Spleen (tissue), 11 donors: ENCODE results near the gene NME1. TPM values are rescaled to one million over a fixed set of nuclear protein-coding genes. Genes with fewer than 3 reads are reported as not detected.
A peak's percentile ranks its signal among the peaks of the same experiment; 100 is the strongest.
"Not testable (repeated sequence)": the region's sequence is repeated elsewhere in the genome, so short reads cannot be mapped to it uniquely, and the experiment has no call there.

ENCODE experiments used
- DNase-seq: peaks from one replicate; pipeline ENCODE4 v3.0.0-alpha.2; 2020
- H3K27ac ChIP-seq, 8 donors: fragments of 200-600 bp; sonication (generic) in 7 of 8; 1 replicate in 4 of 8; 2 replicates in 4 of 8; pipeline versions ENCODE4 v1.5.0 to v1.8.0; 2016 to 2021; ENCODE audit warnings: inconsistent platforms in 4 of 8, mild to moderate bottlenecking in 4 of 8, moderate library complexity in 1 of 8
- H3K27me3 ChIP-seq, 7 donors: fragments of 200-600 bp; sonication (generic) in 6 of 7; replicated peaks in 1 of 7; 1 replicate in 4 of 7; 2 replicates in 3 of 7; pipeline versions ENCODE4 v1.5.0 to v1.8.0; 2016 to 2021; ENCODE audit warnings: inconsistent platforms in 3 of 7, mild to moderate bottlenecking in 1 of 7
- H3K36me3 ChIP-seq, 6 donors: fragments of 200-600 bp; sonication (generic) in 5 of 6; 1 replicate in 4 of 6; 2 replicates in 2 of 6; pipeline versions ENCODE4 v1.5.0 to v1.8.0; 2016 to 2021; ENCODE audit warnings: inconsistent platforms in 2 of 6
- H3K4me1 ChIP-seq, 6 donors: fragments of 200-600 bp; sonication (generic) in 5 of 6; 1 replicate in 3 of 6; 2 replicates in 3 of 6; pipeline versions ENCODE4 v1.5.0 to v1.8.0; 2016 to 2021; ENCODE audit warnings: inconsistent platforms in 3 of 6
- H3K4me3 ChIP-seq, 8 donors: fragments of 200-600 bp; sonication (generic) in 7 of 8; 1 replicate in 4 of 8; 2 replicates in 4 of 8; pipeline versions ENCODE4 v1.5.0 to v1.8.0; 2016 to 2021; ENCODE audit warnings: inconsistent platforms in 4 of 8, mild to moderate bottlenecking in 4 of 8, moderate library complexity in 2 of 8
- H3K9me3 ChIP-seq, 8 donors: fragments of 200-600 bp; sonication (generic) in 7 of 8; 1 replicate in 4 of 8; 2 replicates in 4 of 8; pipeline versions ENCODE4 v1.5.0 to v1.8.0; 2016 to 2021; ENCODE audit warnings: inconsistent platforms in 4 of 8
- CTCF ChIP-seq, 11 experiments: fragments of 200-600 bp in 7 of 11; fragments of 450-650 bp in 4 of 11; sonication (generic) in 4 of 11; IDR thresholded peaks in 8 of 11; conservative IDR thresholded peaks in 3 of 11; 1 replicate in 7 of 11; 2 replicates in 4 of 11; pipeline versions ENCODE4 v1.4.0 to v1.8.0; 2016 to 2021; ENCODE audit warnings: antibody characterized with exemption in 11 of 11, inconsistent platforms in 4 of 11, mild to moderate bottlenecking in 1 of 11
- POLR2A ChIP-seq, 3 donors: fragments of 450-650 bp; IDR thresholded peaks; one replicate each; pipeline ENCODE4 v1.5.1; 2017; ENCODE audit warnings: antibody characterized with exemption in 3 of 3, mild to moderate bottlenecking in 1 of 3
- POLR2AphosphoS5 ChIP-seq, 3 donors: sonication (generic); formaldehyde crosslinking; IDR thresholded peaks; one replicate each; pipeline ENCODE4 v1.5.1; 2017; ENCODE audit warnings: antibody characterized with exemption in 3 of 3
- WGBS, 5 donors: extraction: QIAGEN DNeasy Blood & Tissue Kit in 3 of 5; methylation state at CpG; one replicate each; pipeline versions ENCODE4 v1.1.5 to v1.1.7; 2013 to 2018; 5-methylcytosine and 5-hydroxymethylcytosine counted together
- intact Hi-C: fragments of 100-400 bp; cut with DNase I; formaldehyde crosslinking; loops from one replicate; pipeline ENCODE4 v1.15.0; 2023; ENCODE audit warnings: low total_unique reads
- polyA plus RNA-seq, 3 donors: library from polyadenylated mRNA; stranded (reverse); fragments of 200-250 nt; gene quantifications; one replicate each; pipeline ENCODE4 v1.2.1, GENCODE V29; 2013
- total RNA-seq, 7 donors: library from RNA; depleted of rRNA in 3 of 7; stranded (reverse); fragments of >200 nt in 3 of 7; fragmentation: NEBNext Ultra II Directional in 4 of 7; extraction: Animal tissue kit (Norgen Biotek cat#: 25700) in 4 of 7; gene quantifications; one replicate each; pipeline versions ENCODE4 v1.1.0 to v1.2.1, GENCODE V29; 2016 to 2021
- donor health status: healthy with polysubstance abuse.
- donor health status: DM: no; HTN: no; CAD: no; lungs with moderate emphysema.
- donor health status: DM: no; HTN: no; CAD: no.
- donor health status: Bipolar disorder and iron deficiency.
- donor health status: healthy.
- donor health status: DM: no; HTN: no; CAD: no.
- donor health status: DM: yes; HTN: yes; CAD: no.

Gene NME1
- total and polyA plus RNA-seq, 10 donors, result 21.2 to 142 (median 40.6) TPM

GRCh38 chr17:51120739-51121619 lies 32.4 kb upstream of the NME1 start, which contains the start of gene SPAG9:
SPAG9 (minus strand) TSS chr17:51120868; CDS start chr17:51120656, 212 bp downstream.
- peak within 1 kb of the TSS; percentile 95 to 100 (median 99) for H3K27ac ChIP-seq
- peak within 1 kb of the TSS; percentile 64 to 96 (median 90) for H3K4me3 ChIP-seq
- TF ChIP-seq CTCF (IDR thresholded peaks at IDR 0.05 in 8 of 11, conservative IDR thresholded peaks at IDR 0.05 in 3 of 11) (peak in 2 of 11 experiments; percentile 0 to 11), POLR2A (IDR thresholded peaks at IDR 0.05) (peak in 2 of 3 donors; percentile 67 to 73), POLR2AphosphoS5 (IDR thresholded peaks at IDR 0.05) (peak; percentile 95 to 96 (median 96))
- no peaks in the 10 kb centered on the region for H3K36me3 ChIP-seq
- no peaks in the 10 kb centered on the region for H3K9me3 ChIP-seq
- H3K27me3 ChIP-seq, result no peaks in the 10 kb centered on the region
- intact Hi-C loops, result no loop called here
- peaks cover 24 to 54% (median 47%) of the 10 kb centered on the region in 6 donors for H3K4me1 ChIP-seq
- peak; percentile 97 for DNase-seq
- 0 to 1% (median 1%) methylated on average over 22 to 68 of the region's 68 CpGs for WGBS, 5 donors

- Histone ChIP-seq H3K36me3 (no peaks in the 10 kb centered on the region), H3K27ac (peak overlapping the region; percentile 95 to 100 (median 99)), H3K27me3 (no peaks in the 10 kb centered on the region), H3K4me3 (peak overlapping the region; percentile 35 to 92 (median 60)), H3K9me3 (no peaks in the 10 kb centered on the region), H3K4me1 (peaks cover 21 to 45% (median 39%) of the 10 kb centered on the region in 6 donors)
- peak in 1 of 11 experiments; percentile 16 for TF ChIP-seq CTCF (IDR thresholded peaks at IDR 0.05 in 8 of 11, conservative IDR thresholded peaks at IDR 0.05 in 3 of 11)
- TF ChIP-seq POLR2AphosphoS5 (IDR thresholded peaks at IDR 0.05), result peak; percentile 46 to 97 (median 91)
- TF ChIP-seq POLR2A (IDR thresholded peaks at IDR 0.05), result peak in 2 of 3 donors; percentile 56 to 67
- intact Hi-C loops, result no loop called here
- 18 to 20% (median 19%) methylated on average over 23 of the region's 23 CpGs for WGBS, 5 donors
- peak; percentile 90 for DNase-seq
Measured at GRCh38 chr17:51121620-51122472, 31.5 kb upstream of the NME1 start.

GRCh38 chr17:51122473-51123115 lies 30.8 kb upstream of the NME1 start:
- intact Hi-C loops, H3K9me3 ChIP-seq, H3K36me3 ChIP-seq, H3K27me3 ChIP-seq, H3K4me3 ChIP-seq, DNase-seq: not testable (repeated sequence)
- Histone ChIP-seq H3K4me1 (peaks cover 19 to 38% (median 32%) of the 10 kb centered on the region in 6 donors), H3K27ac (peak overlapping the region in 7 of 8 donors; percentile 95 to 100 (median 99))
- 85 to 94% (median 90%) methylated on average over 10 of the region's 10 CpGs for WGBS, 5 donors
